ENCODE results near the gene HELQ.

DNA sequence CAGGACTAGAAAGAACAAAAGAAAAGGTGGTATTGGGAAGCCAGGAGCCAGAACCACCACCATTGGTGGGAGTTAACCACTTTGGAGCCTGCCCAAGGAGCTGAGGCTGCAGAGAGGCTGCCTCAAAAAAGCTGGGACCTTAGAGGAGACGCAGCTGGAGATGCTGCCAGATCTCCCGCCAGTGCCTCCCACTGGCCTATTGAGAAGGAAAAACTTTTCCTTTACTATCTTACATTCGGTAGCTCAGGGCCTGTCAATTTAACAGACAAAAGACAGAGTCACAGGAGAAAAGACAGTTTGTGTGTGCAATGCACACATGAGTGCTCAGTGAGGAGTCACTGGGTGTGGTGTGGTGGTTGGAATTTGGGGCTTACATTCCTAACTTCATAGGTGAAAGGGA is 68.6 kb downstream of the HELQ start:
- TF ChIP-seq POLR2A (IDR thresholded peaks at IDR 0.05; ENCODE audit: low read depth) (no peak), POLR2AphosphoS5 (IDR thresholded peaks at IDR 0.05) (no peak)
- TF ChIP-seq, protein P1, sequence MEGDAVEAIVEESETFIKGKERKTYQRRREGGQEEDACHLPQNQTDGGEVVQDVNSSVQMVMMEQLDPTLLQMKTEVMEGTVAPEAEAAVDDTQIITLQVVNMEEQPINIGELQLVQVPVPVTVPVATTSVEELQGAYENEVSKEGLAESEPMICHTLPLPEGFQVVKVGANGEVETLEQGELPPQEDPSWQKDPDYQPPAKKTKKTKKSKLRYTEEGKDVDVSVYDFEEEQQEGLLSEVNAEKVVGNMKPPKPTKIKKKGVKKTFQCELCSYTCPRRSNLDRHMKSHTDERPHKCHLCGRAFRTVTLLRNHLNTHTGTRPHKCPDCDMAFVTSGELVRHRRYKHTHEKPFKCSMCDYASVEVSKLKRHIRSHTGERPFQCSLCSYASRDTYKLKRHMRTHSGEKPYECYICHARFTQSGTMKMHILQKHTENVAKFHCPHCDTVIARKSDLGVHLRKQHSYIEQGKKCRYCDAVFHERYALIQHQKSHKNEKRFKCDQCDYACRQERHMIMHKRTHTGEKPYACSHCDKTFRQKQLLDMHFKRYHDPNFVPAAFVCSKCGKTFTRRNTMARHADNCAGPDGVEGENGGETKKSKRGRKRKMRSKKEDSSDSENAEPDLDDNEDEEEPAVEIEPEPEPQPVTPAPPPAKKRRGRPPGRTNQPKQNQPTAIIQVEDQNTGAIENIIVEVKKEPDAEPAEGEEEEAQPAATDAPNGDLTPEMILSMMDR (IDR thresholded peaks at IDR 0.05) = no peak
